GM19438 (cell line): ENCODE data around the gene RPL32.
"Not testable (repeated sequence)": the region's sequence is repeated elsewhere in the genome, so short reads cannot be mapped to it uniquely, and the experiment has no call there.

ENCODE experiments used
- ATAC-seq: cut with Tn5 transposase; IDR thresholded peaks from one replicate; pipeline ENCODE4 v1.9.1; 2021; ENCODE audit warnings: low read depth; ENCODE audit not compliant: unreplicated experiment

The RPL32 gene

GRCh38 chr3:12810013-12810780, 31.2 kb downstream of the RPL32 start:
- ATAC-seq = peak; percentile 99

DNA sequence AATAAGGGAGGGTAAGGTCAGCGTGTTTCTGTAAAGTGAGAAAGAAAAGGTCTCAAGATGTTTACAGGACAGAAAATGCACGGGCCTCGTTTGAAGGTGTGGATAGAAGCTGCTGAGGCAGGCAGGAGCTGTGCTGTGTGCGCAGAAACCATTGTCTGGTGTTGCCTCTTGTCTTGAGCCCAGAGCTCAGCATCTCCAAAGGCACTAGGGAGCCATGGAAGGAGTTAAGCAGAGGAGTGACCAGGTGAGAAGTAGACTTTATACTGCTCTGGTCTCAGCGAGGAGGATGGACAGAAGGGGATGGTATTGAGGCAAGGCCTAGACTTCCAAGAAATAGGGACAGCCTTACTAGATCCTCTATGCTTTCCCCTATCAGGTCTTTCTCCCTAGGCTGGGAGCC, 31.9 kb downstream of the RPL32 start:
- ATAC-seq = no peak

DNA sequence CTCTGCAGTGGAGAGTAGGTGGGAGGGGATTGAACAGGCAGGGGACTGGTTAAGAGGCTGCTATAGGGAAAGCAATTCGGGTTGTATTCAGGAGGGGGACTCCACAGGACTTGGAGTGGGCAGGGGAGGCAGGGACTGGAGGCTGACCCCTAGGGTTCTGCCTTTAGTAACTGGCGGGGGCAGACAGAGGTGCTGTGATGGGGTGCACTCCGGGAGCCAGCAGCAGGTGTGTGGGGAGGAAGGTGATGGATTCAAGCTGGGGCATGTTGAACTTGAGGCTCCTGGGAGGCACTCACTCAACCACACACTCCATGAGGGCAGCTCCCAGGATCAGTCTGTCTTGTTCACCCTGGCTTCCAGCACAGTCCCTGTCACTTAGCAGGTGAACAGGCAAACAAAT, 32.4 kb downstream of the RPL32 start:
- ATAC-seq = no peak

- ATAC-seq = no peak
These were observed 32.8 kb downstream of the RPL32 start for GRCh38 chr3:12808587-12808986.

DNA sequence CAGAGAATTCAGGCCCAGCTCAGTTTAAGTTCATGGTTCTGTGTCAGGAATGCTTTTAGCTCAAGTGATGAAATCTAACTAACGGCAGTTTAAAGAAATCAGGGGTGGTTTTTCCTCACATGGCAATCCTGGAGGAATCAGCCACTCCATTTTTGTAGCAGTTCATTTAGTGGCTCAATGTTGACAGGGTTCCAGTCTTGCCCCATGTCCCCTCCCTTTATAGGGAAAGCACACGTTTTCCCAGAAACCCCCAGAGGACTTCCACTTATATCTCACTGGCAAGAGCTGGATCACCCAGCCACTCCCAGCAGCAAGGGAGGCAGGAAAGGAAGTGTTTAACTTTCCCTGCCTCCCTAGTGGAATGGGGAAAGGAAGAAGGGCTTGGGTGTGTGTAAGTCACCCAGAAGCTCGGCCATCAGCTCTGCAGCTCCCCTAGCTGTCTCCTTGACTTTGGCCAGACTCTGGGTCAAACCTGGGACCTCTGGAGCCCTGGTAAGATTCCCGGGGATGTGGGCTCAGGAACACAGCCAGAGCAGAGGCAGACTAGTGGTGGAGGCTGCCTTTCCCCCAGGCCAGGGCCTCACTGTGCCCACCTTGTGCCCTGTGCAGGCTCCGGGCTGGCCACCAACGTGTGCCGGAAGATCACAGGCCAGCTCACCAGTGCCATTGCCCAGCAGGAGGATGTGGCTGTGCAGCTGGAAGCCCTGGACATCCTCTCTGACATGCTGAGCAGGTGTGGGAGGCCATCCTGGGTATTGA, 33.6 kb downstream of the RPL32 start:
- ATAC-seq = no peak

DNA sequence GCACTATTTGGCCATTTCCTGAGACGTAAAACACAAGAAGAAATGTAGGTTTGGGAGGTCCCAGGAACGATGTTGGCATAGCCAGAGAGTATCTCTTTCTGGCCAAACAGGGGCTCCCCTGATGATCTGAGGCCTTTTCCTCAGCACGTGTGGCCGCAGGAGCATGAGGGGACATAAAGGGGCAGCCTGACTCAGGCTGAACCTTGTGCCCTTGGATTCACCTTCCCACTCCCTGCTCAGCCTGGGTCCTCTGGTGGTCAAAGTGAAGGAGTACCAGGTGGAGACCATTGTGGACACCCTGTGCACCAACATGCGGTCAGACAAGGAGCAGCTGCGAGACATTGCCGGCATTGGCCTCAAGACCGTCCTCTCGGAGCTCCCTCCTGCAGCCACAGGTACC, 34.3 kb downstream of the RPL32 start:
- ATAC-seq = no peak

- no peak for ATAC-seq
These were observed 38.0 kb downstream of the RPL32 start for GRCh38 chr3:12803371-12803770.

GRCh38 chr3:12799525-12800440, 41.6 kb downstream of the RPL32 start:
- no peak for ATAC-seq

DNA sequence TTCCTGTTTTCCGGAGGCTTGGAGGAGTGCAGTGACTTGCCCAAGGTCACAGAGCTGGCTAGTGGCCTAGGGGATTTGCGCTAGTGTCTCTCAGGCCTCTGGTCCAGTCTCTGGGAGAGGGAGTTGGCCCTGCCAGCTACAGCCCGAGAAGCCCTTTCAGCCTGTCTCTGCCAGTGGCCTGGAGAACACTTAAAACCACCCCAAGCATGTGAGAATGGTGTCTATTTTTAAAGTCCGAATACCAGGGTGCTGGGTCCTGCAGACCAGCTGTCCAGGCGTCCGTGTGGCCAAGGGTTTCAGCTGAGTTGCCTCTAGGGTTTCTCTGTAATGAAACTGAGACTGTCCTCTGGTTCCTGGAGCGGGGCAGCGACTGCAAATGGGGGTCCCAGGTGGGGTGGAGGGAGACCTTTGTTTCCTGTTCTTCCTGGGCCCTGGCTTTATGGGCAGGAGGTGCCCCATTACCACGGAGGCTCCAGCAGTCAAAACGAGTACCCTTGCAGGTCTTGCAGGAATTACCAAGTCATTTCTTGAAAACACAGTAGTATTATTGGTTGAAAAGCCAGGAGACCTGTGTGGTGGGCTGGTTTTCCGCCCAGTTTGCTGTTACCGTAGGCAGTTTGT, 42.7 kb downstream of the RPL32 start:
- no peak for ATAC-seq

DNA sequence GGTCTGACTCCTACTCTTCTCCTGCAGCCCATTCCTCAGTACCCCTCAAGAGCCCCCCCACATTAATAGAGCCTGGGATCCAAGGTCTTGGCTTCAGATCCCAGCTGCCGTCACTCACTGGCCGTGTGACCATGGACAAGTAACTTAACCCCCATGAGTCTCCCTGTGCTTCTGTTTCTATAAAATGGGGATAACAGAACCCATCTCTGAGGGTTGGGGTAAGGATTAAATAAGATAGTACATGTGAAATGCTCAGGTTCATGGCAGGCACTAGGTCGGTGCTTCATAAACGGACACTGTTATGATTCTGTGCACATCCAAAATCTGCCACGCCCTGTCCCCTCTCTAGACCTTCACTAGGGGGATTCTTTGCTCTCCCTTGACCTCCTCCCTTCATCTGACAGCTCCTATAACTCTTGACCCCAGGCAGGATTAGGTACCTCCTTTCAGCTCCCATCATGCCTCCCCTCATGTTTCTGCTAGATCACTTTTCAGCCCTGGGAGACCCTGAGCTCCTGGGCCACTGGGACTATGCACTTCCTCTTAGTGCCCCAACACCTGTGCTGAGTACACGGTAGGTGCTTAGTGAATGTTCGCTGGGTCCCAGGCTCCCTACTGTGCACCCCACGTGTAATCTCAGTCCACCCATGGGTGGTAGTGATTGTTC, 43.3 kb downstream of the RPL32 start:
- ATAC-seq = no peak

- ATAC-seq = no peak
These were observed 44.1 kb downstream of the RPL32 start for GRCh38 chr3:12797124-12797891.

- no peak for ATAC-seq
These were observed 44.9 kb downstream of the RPL32 start, which contains the start of gene CAND2 for GRCh38 chr3:12796171-12797123. CAND2 (plus strand) TSS chr3:12796680; CDS start chr3:12796721, 41 bp downstream.

DNA sequence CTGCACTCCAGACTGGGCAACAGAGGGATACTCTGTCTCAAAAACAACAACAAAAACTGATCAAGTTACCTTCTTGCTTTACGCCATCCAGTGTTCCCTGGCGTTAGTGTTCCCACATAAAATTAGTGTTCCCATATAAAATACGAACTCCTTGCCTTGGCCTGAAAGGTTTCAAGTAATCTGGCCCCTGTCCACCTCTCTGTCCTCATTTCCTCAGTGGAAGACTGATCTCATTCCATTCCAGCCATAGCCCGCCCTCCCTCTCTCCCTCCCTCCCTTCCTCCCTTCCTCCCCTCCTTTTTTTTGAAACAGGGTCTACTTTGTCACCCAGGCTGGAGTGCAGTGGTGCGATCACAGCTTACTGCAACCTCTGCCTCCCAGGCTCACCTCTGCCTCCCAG, 47.7 kb downstream of the RPL32 start:
- no peak for ATAC-seq

DNA sequence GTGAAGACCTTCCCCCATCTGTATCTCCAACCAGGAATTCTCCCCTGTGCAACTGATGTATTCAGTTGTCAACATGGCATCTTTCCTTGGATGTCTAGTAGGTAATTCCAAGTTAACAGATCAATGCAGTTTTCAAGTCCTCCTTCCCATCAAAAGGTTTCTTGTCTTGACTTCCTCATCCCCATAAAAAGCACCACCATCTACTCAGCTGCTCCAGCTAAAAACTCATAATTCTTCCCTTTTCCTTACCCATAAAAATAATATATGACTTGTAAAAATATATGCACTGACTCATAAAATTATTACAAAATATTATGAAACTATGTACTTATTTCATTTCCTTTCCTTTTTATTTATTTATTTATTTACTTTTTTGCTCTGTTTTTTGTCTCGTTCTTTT, 49.9 kb downstream of the RPL32 start:
- no peak for ATAC-seq

- ATAC-seq = not testable (repeated sequence)
These were observed 53.2 kb downstream of the RPL32 start for GRCh38 chr3:12787967-12788690.

GRCh38 chr3:12787346-12787745, 54.0 kb downstream of the RPL32 start:
- ATAC-seq = not testable (repeated sequence)

- ATAC-seq = no peak
These were observed 56.3 kb downstream of the RPL32 start for GRCh38 chr3:12785096-12785495.
